HG02884 (cell line): ENCODE data around the gene ITGAE.
A peak's percentile ranks its signal among the peaks of the same experiment; 100 is the strongest.

ENCODE experiments used
- ATAC-seq: cut with Tn5 transposase; IDR thresholded peaks from one replicate; pipeline ENCODE4 v1.9.1; 2021; ENCODE audit warnings: mild to moderate bottlenecking, moderate library complexity; ENCODE audit not compliant: unreplicated experiment

ITGAE gene

GRCh38 chr17:3817851-3818605 is 17.0 kb upstream of the ITGAE start:
- no peak for ATAC-seq

- ATAC-seq, result no peak
Observed at GRCh38 chr17:3815925-3816324, 14.9 kb upstream of the ITGAE start.

GRCh38 chr17:3815122-3815521 is 14.1 kb upstream of the ITGAE start:
- no peak for ATAC-seq

GRCh38 chr17:3814361-3814760 is 13.4 kb upstream of the ITGAE start:
- no peak for ATAC-seq

GRCh38 chr17:3813171-3813570 is 12.2 kb upstream of the ITGAE start:
- no peak for ATAC-seq

DNA sequence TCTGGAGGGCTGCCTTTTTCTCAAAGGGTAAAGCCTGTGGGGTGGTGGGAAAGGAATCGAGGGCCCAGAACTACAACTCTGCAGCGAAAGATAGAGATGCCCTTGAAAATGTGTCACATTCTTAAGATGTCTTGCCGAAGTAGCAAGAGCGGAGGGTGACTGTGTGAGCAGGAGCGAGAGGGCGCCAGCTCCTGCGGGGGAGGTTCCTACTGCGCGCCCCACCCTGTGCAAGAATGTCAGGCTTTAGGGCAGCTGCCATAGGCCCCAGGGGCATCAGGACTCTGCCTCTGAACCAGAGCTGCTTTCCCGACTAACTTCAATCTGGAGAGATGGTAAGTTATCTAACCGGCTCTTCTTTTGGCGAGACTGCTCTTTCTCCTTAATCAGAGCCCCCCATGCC is 11.8 kb upstream of the ITGAE start:
- ATAC-seq, result no peak

- no peak for ATAC-seq
Observed at GRCh38 chr17:3812284-3812683, 11.3 kb upstream of the ITGAE start.

GRCh38 chr17:3810019-3810418 is 9.0 kb upstream of the ITGAE start:
- ATAC-seq, result no peak

DNA sequence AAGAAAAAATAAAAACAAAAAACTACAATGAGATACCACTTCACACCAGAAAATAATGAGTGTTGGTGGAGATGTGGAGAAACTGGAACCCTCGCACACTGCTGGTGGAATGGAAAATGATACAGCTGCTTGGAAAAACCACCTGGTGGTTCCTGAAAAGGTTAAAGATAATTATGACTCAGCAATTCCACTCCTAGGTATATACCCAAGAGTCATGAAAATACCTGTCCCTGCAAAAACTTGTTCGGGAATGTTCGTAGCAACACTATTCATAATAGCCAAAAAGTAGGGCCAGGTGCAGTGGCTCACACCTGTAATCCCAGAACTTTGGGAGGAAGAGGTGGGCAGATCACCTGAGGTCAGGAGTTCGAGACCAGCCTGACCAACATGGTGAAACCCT is 8.1 kb upstream of the ITGAE start:
- ATAC-seq, result no peak

- no peak for ATAC-seq
Observed at GRCh38 chr17:3808701-3809100, 7.7 kb upstream of the ITGAE start.

GRCh38 chr17:3805581-3805980 is 4.6 kb upstream of the ITGAE start:
- ATAC-seq, result no peak

- no peak for ATAC-seq
Observed at GRCh38 chr17:3804503-3804931, 3.5 kb upstream of the ITGAE start.

GRCh38 chr17:3803308-3803640 is 2.3 kb upstream of the ITGAE start:
- ATAC-seq, result no peak

GRCh38 chr17:3802461-3803307 is 1.7 kb upstream of the ITGAE start:
- ATAC-seq, result no peak

- ATAC-seq, result no peak
Observed at GRCh38 chr17:3801792-3802191, 804 bp upstream of the ITGAE start.

- no peak for ATAC-seq
Observed at GRCh38 chr17:3801347-3801746, 359 bp upstream of the ITGAE start.

- no peak for ATAC-seq
Observed at GRCh38 chr17:3799181-3799945, 1.6 kb downstream of the ITGAE start.

- no peak for ATAC-seq
Observed at GRCh38 chr17:3798273-3799180, 2.5 kb downstream of the ITGAE start.

DNA sequence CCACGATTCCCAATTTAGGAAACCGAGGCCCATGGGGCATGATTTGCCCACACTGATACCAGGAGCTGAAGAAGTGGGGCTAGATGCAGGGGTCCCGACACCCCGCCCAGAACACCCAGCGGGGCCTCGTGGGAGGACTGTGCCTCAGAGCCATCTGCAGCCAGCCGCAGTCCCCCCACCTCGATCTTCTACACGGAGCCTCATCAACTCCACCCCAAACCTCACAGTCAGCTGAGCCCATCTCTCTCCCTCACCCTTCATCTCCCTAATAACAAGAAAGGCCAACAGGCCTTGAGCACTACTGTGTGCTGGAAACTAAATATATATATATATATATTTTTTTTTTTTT is 4.2 kb downstream of the ITGAE start:
- no peak for ATAC-seq

GRCh38 chr17:3796110-3796821 is 4.7 kb downstream of the ITGAE start:
- peak; percentile 53 for ATAC-seq
